Esophagus squamous epithelium (tissue), 4 donors: ENCODE results near the gene PIAS2.

Experiments used
- POLR2A ChIP-seq, 4 donors: fragments of 450-650 bp; IDR thresholded peaks; one replicate each; pipeline ENCODE4 v1.6.1; 2017; ENCODE audit warnings: antibody characterized with exemption in 4 of 4, mild to moderate bottlenecking in 4 of 4, moderate library complexity in 3 of 4
- TF ChIP-seq, protein P1 (sequence below), 6 experiments: fragments of 450-650 bp in 4 of 6; fragments of 200-600 bp in 2 of 6; sonication (generic) in 2 of 6; IDR thresholded peaks; one replicate each; pipeline ENCODE4 v1.5.1; 2016 to 2019; ENCODE audit warnings: antibody characterized with exemption in 6 of 6, mild to moderate bottlenecking in 4 of 6, moderate library complexity in 4 of 6

DNA sequence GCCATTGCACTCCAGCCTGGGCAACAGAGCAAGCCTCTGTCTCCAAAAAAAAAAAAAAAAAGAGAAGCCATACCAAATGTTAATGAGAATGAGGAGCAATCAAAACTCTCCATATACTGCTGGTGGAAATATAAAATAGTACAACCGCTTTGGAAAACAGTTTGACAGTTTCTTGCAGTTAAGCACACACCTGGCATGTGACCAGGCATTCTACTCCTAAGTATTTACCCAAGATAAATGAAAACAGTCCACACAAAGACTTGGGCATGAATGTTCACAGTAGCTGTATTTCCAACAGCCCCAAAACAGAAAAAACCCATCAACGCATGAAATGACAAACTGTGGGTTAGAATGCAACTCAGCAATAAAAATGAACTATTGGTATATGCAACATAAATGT is 84.5 kb downstream of the PIAS2 start:
- TF ChIP-seq, protein P1, sequence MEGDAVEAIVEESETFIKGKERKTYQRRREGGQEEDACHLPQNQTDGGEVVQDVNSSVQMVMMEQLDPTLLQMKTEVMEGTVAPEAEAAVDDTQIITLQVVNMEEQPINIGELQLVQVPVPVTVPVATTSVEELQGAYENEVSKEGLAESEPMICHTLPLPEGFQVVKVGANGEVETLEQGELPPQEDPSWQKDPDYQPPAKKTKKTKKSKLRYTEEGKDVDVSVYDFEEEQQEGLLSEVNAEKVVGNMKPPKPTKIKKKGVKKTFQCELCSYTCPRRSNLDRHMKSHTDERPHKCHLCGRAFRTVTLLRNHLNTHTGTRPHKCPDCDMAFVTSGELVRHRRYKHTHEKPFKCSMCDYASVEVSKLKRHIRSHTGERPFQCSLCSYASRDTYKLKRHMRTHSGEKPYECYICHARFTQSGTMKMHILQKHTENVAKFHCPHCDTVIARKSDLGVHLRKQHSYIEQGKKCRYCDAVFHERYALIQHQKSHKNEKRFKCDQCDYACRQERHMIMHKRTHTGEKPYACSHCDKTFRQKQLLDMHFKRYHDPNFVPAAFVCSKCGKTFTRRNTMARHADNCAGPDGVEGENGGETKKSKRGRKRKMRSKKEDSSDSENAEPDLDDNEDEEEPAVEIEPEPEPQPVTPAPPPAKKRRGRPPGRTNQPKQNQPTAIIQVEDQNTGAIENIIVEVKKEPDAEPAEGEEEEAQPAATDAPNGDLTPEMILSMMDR (IDR thresholded peaks at IDR 0.05) = no peak
- no peak for TF ChIP-seq POLR2A (IDR thresholded peaks at IDR 0.05)
